Left ventricle myocardium superior (tissue), 1 donor: Measurements from ENCODE around the gene SP5. TPM values are rescaled to one million over a fixed set of nuclear protein-coding genes. Genes with fewer than 3 reads are reported as not detected.

Source experiments
- ATAC-seq: fragments of 200-7000 bp; cut with Tn5 transposase; one replicate; pipeline ENCODE4 v1.9.1; 2020; ENCODE audit warnings: mild to moderate bottlenecking, moderate library complexity
- DNase-seq: peaks from one replicate; pipeline ENCODE4 v3.0.0-alpha.2; 2020
- intact Hi-C: fragments of 100-400 bp; cut with micrococcal nuclease; formaldehyde crosslinking; loops from one replicate; pipeline ENCODE4 v1.11.0; 2022
- total RNA-seq: library from RNA; stranded (reverse); fragmentation: NEBNext Ultra II Directional; extraction: Animal tissue kit (Norgen Biotek cat#: 25700); gene quantifications from one replicate; pipeline ENCODE4 v1.2.1, GENCODE V29; 2021
- donor health status: DM: no; HTN: yes; CAD: no; lungs with severe emphysema.

SP5 gene
- total RNA-seq, 1 donor from 2014 or later, result 0.12 TPM

- DNase-seq (no peak), ATAC-seq (no peak)
- intact Hi-C loops, result no loop called here
These were observed 51.6 kb downstream of the SP5 start for GRCh38 chr2:170766693-170767092.

Other genes starting within 250 kb of the SP5 start
- gene ERICH2, start 55.0 kb downstream of the SP5 start, total RNA-seq, result 1.2 TPM
- not detected for gene GAD1, start 101.5 kb downstream of the SP5 start, total RNA-seq
- gene GORASP2, start 213.9 kb downstream of the SP5 start, total RNA-seq, result 59.0 TPM